Endothelial cell of hepatic sinusoid (primary cell): Measurements from ENCODE around the gene POLR3H.

ENCODE experiments used
- in situ Hi-C: cut with HindIII; loops from 2 replicates; pipeline ENCODE4 v1.10.0; 2017; ENCODE audit warnings: low sequenced_read_pairs

The POLR3H gene

GRCh38 chr22:41488596-41489385 is 55.5 kb downstream of the POLR3H start:
- in situ Hi-C loops = no loop called here

DNA sequence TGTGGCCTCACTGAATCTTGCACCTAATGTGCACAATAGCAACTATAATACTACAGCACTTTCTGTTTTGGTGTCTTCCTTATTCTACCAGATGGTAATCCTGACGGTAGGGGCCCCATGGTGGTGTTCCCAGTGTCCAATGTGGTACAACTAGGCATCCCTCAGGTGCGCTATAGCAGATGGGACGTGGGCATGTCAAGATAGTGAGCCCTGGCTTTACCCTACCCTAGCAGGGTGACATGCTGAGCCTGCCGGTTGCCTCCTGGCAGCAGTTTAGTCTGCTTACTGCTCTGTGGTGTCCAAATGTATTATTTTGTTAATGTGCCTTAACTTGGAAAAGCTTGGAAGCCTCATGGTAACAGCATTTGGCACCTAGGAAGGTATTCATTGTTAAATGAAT is 56.2 kb downstream of the POLR3H start:
- in situ Hi-C loops = no loop called here

GRCh38 chr22:41487037-41487935 is 57.0 kb downstream of the POLR3H start:
- in situ Hi-C loops = no loop called here

DNA sequence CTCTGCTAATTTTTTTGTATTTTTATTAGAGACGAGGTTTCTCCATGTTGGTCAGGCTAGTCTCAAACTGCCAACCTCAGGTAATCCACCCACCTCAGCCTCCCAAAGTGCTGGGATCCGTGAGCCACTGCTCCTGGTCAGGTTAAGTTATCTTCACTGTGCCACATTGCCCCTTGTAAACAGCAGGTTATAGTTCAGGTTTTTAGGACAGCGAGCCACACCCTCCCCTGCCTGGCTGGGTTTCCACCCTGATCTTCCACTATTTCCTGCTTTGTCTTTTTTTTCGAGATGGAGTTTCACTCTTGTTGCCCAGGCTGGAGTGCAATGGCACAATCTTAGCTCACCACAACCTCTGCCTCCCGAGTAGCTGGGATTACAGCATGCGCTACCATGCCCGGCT is 59.2 kb downstream of the POLR3H start:
- in situ Hi-C loops = no loop called here

DNA sequence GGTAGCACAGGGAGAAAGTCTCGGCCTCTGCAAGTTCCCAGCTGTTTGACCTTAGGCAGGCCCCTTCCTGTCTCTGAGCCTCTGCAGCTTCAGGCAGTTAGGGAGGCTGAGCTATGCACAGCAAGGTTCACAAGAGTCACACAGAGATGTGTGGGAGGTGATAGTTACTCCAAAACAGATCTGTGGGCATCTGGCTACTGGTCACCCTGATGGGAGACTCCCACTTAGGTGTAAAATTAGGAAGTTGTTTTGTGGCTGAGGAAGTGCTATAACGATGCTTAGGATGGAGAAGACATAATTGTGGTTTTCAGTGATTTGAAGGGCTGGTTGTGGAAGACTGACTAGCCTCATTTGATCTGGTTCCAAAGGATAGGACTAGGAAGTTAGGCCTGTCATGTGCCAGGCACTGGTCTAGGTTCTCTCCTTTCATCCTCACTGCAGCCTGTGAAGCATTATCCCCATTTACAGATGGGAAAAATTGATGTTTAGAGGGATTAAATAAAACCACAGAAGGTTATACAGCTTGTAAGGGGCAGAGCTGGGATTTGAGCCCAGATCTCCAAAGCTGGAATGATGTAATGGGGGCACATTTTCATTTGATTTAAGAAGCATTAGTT is 61.8 kb downstream of the POLR3H start:
- in situ Hi-C loops = no loop called here

DNA sequence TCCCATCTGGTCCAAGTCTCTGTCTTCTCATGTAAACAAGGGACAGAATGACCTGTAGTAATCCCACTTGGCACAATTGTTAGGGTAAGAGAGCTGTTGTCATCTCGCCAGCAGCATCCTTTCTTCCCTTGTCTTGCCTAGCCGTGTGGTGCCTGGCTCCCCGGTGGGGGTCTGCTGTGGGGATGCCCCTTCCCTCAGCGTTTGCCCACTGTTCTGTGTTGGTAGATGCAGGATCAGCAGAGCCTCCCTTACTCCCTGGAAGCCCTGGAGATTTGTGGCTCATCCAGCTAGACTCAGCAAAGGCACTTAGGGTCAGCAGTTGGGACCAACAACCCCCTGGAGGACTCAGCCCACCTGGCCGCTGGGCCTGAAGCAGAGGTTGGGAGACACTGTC is 62.3 kb downstream of the POLR3H start:
- in situ Hi-C loops = no loop called here

DNA sequence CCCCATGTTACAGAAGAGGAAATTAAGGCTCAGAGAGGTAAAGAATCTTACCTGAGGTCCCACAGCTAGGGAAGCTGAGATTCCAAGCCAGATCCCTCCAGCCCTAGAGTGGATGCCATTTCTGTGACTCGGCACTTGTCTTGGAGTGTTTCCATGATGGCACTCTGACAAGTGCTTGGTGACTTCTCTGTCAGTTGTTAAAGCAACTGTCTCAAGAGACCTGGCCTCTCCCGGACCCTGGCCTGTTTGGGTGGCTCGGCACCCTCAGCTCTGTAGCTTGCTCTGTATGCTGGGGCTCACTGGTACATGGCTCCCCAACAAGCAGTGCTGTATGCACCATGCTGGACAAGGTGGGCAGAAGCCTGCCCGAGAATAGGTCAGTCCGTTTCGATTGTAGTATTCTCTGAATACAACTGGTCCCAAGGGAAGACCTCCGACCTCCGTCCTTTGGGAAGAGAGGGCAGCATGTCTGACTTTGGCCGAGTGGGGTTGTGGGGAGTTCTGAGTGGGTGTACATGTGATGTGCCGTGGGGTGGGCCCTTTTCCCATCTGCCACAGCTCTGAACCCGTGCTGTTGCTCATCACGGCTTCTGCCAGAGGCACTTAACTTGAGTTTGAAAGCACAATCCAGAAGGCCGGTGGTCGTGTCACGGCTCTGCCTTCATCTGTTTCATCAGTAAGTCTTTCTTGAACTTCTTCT is 63.0 kb downstream of the POLR3H start:
- in situ Hi-C loops = no loop called here

GRCh38 chr22:41480397-41480735 is 63.9 kb downstream of the POLR3H start:
- in situ Hi-C loops = no loop called here

DNA sequence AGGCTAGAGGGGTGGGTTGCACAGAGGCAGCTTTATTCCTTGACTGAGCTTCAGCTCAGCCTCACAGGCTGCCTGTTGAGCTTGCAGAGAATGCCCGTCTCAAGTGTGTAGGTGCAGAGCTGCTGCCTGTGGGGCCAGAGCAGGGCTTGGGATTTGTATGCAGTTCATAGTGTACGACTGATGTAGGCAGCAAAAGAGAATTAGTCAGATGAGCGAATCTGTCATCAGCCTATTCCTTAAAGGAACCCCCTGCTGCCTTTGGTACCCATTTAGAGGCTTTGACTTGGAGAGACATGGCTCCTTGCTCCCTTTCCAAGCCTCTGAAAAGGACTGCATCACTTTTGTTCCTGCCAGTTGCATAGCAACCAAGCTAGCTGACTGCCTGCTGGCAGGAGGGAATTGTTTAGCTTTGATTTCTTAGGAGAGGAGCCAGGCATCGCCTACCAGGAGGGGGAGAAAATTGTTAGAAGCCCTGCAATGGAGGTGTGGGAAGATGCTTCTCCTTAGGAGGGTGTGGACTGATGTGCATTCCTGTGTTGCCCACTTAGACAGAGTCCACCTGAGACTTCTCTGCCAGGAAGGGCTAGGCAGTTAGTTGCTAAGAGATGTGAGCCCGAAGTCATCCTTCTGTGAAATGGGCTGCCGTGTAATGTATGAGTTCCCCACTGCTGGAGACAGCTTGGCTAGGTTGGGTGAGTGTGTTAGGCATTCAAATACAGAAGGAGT is 64.4 kb downstream of the POLR3H start:
- in situ Hi-C loops = no loop called here

DNA sequence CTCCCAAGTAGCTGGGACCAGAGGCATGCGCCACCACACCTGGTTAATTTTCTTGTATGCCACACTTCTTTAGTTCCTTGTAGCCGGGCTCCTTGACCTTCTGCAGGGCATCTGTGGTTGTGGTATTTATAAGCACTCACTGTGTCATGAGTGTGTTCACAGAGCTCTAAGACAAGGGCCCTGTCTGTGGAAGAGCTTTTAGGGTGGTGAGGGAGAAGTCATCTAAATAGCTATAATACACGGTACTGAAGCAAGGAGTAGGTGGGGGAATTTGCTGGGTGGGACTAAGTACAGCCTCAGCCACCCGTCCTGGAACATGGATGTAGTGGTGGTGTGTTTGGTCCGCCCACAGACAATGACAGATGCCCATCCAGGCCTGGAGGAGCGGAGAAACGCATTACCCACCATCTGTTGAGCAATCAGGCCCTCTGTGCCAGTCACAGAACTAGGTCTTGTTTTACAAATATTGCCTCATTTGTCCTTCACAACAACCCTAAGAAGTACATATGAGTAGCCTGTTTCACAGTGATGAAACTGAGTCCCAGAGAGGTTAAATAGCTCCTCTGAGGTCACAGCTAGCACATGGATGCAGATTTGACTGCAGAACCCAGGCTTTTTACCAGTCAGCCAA is 65.3 kb downstream of the POLR3H start:
- in situ Hi-C loops = no loop called here

DNA sequence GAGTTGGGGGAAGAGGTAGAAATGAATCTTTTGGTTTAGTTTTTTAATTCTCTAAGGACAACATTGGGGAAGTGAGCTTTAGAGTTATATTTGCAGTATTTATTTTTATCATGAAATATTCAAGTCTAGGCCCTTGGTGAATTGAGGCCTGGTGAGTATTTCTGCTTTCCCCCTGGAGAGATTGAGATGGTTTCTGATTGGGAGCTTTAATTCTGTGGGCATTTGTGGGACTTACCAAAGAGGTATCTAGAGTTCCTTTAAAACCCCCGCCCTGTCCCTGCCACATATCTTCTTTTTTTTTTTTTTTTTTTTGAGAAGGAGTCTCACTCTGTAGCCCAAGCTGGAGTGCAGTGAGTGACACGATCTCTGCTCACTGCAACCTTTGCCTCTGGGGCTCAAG is 65.8 kb downstream of the POLR3H start:
- in situ Hi-C loops = no loop called here
